Measurements from ENCODE around the gene PRDX2.
"Not testable (repeated sequence)": the region's sequence is repeated elsewhere in the genome, so short reads cannot be mapped to it uniquely, and the experiment has no call there.

PRDX2 gene

GRCh38 chr19:12801466-12802266 is at the start of gene PRDX2, which contains the start of gene THSD8:
PRDX2 (minus strand) TSS chr19:12801800; CDS start chr19:12801261, 539 bp downstream.
THSD8 (plus strand) TSS chr19:12802069; CDS start chr19:12802072, 3 bp downstream.
- no peak for DNase-seq

GRCh38 chr19:12847159-12848139 is 45.8 kb upstream of the PRDX2 start:
- DNase-seq, result peak; percentile 28

- DNase-seq, result not testable (repeated sequence)
Observed at GRCh38 chr19:12846613-12847012, 45.0 kb upstream of the PRDX2 start.

- DNase-seq, result no peak
Observed at GRCh38 chr19:12843999-12844732, 42.6 kb upstream of the PRDX2 start.

DNA sequence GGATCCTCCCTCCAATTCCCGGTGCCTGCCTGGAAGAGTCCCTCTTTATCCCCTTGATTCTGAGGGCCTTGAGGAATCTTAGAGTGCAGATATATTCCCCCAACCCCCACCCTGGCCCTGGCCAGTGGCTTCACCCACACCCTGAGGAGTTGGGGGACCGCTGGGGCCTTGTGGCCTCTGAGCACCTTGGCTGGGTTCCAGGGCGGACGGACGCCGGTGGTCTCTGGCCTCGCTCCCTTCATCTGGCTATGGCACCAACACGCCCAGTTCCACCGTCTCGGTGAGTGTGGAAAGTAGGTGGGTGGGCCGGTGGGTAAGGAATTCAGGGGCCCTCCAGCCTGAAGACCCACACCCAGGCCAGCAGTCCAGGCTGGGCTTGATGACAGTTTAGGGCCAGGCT is 41.7 kb upstream of the PRDX2 start:
- DNase-seq, result no peak

GRCh38 chr19:12842511-12842910 is 40.9 kb upstream of the PRDX2 start:
- no peak for DNase-seq

GRCh38 chr19:12841094-12841493 is 39.5 kb upstream of the PRDX2 start:
- DNase-seq, result no peak

DNA sequence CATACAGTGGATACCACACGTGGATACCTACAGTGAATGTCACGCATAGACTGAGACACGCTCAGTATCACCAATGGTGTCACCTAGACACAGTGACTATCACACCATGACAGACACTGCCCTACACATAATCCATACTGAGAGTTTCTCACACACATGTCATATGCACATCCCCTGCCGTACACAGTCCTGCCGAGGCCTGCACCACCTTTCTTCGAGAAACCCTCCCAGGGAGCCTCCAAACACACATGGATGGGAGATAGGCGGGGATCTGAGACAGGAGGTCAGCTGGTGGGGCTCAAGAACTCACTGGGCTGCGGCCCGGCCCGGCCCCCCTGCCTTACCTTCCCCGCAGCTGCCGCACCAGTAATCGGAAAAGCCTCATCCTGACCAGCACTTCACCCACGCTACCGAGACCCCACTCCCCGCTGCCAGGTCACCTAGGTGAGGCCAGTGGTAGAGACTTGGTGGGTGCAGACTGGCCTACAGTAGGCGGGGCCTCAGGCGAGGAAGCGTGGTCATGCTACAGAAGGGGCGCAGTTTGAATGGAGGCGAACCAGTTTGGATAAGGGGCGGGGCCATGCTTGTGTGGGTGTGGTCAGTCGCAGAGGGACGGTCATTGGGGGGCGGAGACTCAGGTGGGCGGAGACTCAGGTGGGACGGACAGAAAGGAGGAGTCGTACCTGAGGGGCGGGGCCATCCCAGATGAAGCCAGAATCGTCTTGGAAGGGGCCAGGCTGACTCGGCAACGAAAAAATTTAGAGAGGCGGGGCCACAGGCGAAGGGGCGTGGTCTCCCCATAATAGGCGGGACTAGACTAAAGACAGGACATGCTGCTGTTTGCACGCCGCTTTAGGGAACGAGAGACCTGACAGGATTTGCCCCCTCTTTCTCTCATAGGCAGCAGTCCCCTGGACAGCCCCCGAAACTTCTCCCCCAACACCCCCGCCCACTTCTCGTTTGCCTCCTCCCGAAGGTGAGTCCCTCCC is 38.8 kb upstream of the PRDX2 start:
- no peak for DNase-seq

GRCh38 chr19:12838886-12839756 is 37.5 kb upstream of the PRDX2 start:
- DNase-seq, result peak; percentile 15

DNA sequence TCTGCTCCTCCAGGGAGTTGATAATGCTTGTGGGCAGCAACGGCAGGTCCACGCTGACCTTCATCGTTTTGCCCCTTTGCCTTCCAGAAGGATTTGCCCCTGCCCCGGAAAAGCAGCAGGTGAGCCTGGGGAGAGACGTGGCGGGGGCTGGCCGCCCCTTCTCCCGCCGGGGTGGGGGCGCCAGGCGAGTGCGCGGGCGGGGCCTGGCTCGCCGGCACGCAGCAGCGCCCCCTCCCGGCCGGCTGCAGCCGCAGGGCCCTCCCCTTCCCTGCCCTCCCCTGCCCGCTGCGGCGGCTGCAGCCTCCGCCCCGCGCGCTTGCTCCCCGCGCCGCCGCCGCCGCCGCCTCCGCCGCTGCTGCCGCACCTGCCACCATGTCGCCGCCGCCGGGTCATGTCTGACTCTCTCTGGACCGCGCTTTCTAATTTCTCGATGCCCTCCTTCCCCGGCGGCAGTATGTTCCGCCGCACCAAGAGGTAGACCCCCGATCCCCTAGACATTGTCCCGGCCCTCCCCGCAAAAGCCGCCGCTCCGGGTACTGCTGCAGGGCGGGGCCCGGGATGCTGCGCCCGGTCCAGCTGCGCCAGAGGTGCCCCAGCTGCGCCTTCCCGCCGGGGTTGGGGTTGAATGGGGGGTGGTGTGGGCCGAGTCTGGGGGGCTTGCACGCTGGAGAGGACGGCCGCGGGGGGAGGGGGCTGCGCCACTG is 36.7 kb upstream of the PRDX2 start, which contains the start of gene MAST1:
Gene MAST1, plus strand, starts transcription at position 334 of the 704 bp plus-strand sequence. Its CDS starts 58 bp downstream, at position 392.
- DNase-seq, result peak; percentile 5

GRCh38 chr19:12837225-12837624 is 35.6 kb upstream of the PRDX2 start:
- no peak for DNase-seq

DNA sequence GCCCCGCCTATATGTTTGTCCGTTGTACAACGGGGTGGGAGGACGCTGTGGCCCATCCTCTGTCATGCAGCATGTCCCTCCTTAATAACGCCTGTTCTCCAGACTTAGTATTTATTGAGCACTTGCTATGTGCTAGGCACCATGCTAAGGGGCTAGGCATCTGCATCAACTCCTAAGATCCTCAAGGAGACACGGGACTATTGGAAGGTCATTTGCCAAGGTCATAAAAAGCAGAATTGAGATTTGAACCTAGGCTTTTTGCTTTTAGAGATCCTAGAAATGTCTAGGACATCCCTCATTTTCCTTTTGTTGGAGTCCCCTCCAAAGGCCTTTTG is 34.9 kb upstream of the PRDX2 start:
- no peak for DNase-seq

- no peak for DNase-seq
Observed at GRCh38 chr19:12834976-12835757, 33.6 kb upstream of the PRDX2 start.

GRCh38 chr19:12834566-12834943 is 33.0 kb upstream of the PRDX2 start, which contains the start of gene RTBDN:
RTBDN (minus strand) TSS chr19:12834579; CDS start chr19:12829979, 4,600 bp downstream.
- DNase-seq, result no peak

DNA sequence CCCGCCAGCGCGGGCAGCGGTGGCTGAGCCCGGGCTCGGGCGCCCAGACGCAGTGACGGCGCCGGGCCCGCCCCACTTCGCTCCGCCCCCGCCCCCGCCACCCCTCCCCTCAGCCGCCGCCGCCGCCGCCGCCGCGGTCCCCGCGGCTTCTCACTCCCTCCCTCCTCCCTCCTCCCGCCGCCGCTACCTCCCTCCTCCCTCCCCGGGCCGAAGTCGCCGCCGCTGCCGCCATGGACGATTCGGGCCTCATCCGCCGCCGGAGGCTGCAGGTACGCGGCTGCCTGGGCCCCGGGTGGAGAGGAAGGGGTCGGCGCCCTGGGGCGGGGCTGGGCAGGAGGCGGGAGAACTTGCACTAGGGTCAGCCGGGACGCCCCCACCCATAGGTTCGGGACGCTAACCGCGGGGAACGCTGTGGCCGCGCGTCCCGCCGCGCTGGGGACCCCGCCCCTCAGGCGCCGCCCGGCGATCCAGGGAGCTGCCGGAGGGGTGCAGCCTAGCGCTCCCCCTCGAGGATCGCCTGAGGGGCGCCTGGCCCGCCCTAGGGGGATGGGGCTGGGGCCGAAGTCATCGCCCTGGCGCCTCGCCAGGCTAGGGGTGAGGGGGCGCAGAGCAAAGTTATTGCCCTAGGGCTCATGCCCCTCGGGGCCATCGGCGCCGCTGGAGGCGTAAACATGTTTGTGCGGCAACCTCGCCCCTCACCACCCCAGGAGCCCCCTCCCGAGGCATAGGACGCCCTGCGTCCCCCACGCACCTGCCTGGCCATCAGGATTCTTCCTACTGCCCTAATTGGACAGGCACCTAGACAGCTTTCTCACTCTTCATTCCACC is 32.4 kb upstream of the PRDX2 start:
- DNase-seq, result no peak

- peak; percentile 45 for DNase-seq
Observed at GRCh38 chr19:12833418-12833737, 31.8 kb upstream of the PRDX2 start.

GRCh38 chr19:12828494-12828893 is 26.9 kb upstream of the PRDX2 start:
- peak; percentile 46 for DNase-seq

Measured in NCI-H1694 treated with DMSO at 0.1 percent for 48 hours (cell line).